GM23248 (cell line): ENCODE data around the gene NAA25. TPM values are rescaled to one million over a fixed set of nuclear protein-coding genes. Genes with fewer than 3 reads are reported as not detected.
"Not testable (repeated sequence)": the region's sequence is repeated elsewhere in the genome, so short reads cannot be mapped to it uniquely, and the experiment has no call there.

Source experiments
- DNase-seq: peaks from one replicate; pipeline ENCODE4 v3.0.0-alpha.2; 2015
- H2AFZ ChIP-seq: fragments of 200-600 bp; sonication (generic); 2 replicates; pipeline ENCODE4 v1.6.1; 2016; ENCODE audit warnings: antibody characterized with exemption
- H3F3A ChIP-seq: fragments of 200-600 bp; sonication (generic); 2 replicates; pipeline ENCODE4 v1.6.1; 2016; ENCODE audit warnings: mild to moderate bottlenecking, antibody characterized with exemption, mixed run types; ENCODE audit not compliant: insufficient read depth
- H3K27ac ChIP-seq: fragments of 200-600 bp; sonication (generic); 2 replicates; pipeline ENCODE4 v1.5.1; 2016; ENCODE audit warnings: mild to moderate bottlenecking
- H3K27me3 ChIP-seq: fragments of 200-600 bp; sonication (generic); replicated peaks from 2 replicates; pipeline ENCODE4 v1.6.1; 2016; ENCODE audit warnings: mild to moderate bottlenecking; ENCODE audit not compliant: insufficient read depth
- H3K36me3 ChIP-seq: fragments of 200-600 bp; sonication (generic); 2 replicates; pipeline ENCODE4 v1.6.1; 2016; ENCODE audit warnings: low read depth, mild to moderate bottlenecking
- H3K4me1 ChIP-seq: fragments of 200-600 bp; sonication (generic); 2 replicates; pipeline ENCODE4 v1.6.1; 2016; ENCODE audit warnings: mild to moderate bottlenecking; ENCODE audit not compliant: insufficient read depth
- H3K4me2 ChIP-seq: fragments of 200-600 bp; sonication (generic); one replicate; pipeline ENCODE4 v1.6.1; 2016; ENCODE audit warnings: mild to moderate bottlenecking; ENCODE audit not compliant: unreplicated experiment
- H3K4me3 ChIP-seq: fragments of 200-600 bp; sonication (generic); 2 replicates; pipeline ENCODE4 v1.5.1; 2016; ENCODE audit warnings: mild to moderate bottlenecking
- H3K79me2 ChIP-seq: fragments of 200-600 bp; sonication (generic); 2 replicates; pipeline ENCODE4 v1.6.1; 2016; ENCODE audit warnings: mild to moderate bottlenecking; ENCODE audit not compliant: insufficient read depth
- H3K9ac ChIP-seq: fragments of 200-600 bp; sonication (generic); 2 replicates; pipeline ENCODE4 v1.6.1; 2016; ENCODE audit warnings: mild to moderate bottlenecking
- H3K9me2 ChIP-seq: fragments of 200-600 bp; sonication (generic); 2 replicates; pipeline ENCODE4 v1.6.1; 2016; ENCODE audit warnings: mixed run types, mild to moderate bottlenecking, moderate library complexity; ENCODE audit not compliant: insufficient read depth
- H3K9me3 ChIP-seq: fragments of 200-600 bp; sonication (generic); one replicate; pipeline ENCODE4 v1.6.1; 2017; ENCODE audit warnings: low read depth
- H4K20me1 ChIP-seq: fragments of 200-600 bp; sonication (generic); 2 replicates; pipeline ENCODE4 v1.6.0; 2016; ENCODE audit not compliant: insufficient read depth
- EZH2 ChIP-seq: fragments of 200-600 bp; sonication (generic); IDR thresholded peaks from 2 replicates; pipeline ENCODE4 v1.6.1; 2018; ENCODE audit warnings: antibody characterized with exemption, mild to moderate bottlenecking; ENCODE audit not compliant: insufficient read depth, poor library complexity, severe bottlenecking
- EZH2phosphoT487 ChIP-seq: fragments of 200-600 bp; sonication (generic); IDR thresholded peaks from 2 replicates; pipeline ENCODE4 v1.6.1; 2018; ENCODE audit warnings: antibody characterized with exemption, moderate library complexity, mild to moderate bottlenecking, low read depth; ENCODE audit not compliant: insufficient read depth
- WGBS, 2 experiments: methylation state at CpG; one replicate each; pipeline ENCODE4 v1.1.6; 2015 to 2017; ENCODE audit warnings: low lambda C conversion rate in 2 of 2, low coverage in 1 of 2; ENCODE audit errors: missing lambda C conversion rate in 2 of 2; 5-methylcytosine and 5-hydroxymethylcytosine counted together
- in situ Hi-C: fragments of 300-500 bp; cut with MboI; formaldehyde crosslinking; loops from 2 replicates; pipeline ENCODE4 v1.15.0; 2020
- polyA plus RNA-seq: library from polyadenylated mRNA; unstranded; fragments of >200 nt; fragmentation: Nextera tagmentation; extraction: Ambion mirVana; gene quantifications from 2 replicates; pipeline ENCODE4 v1.2.1, GENCODE V29; 2016
- total RNA-seq: library from RNA; depleted of rRNA; stranded (reverse); fragments of >200 nt; shearing (Covaris generic); gene quantifications from 2 replicates; pipeline ENCODE4 v1.2.3, GENCODE V29; 2014

The NAA25 gene
- total and polyA plus RNA-seq, 2 experiments from 2014 or later, result 15.2 to 16.1 TPM

DNA sequence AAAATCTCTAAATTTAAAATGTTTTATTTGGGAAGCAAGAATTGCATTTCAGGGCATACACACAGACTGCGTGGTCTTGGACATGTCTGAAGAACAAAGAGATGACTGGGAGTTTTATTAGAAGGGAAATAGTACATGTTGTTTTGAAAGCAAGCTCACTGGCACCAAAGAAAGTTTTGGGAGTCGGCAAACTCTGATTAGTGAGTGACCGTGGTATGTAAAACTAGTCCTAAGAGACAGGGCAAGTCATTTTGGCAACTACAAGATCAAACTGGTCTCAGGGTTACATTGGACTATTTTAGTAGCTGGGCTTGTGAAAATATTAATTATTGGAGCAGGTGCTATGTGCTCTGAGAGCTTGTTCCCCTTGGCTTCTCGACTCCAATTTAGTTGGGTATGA, 110.6 kb downstream of the NAA25 start:
- Histone ChIP-seq H3K27me3 (no peaks in the 10 kb centered on the region), H3K9ac (no peak overlapping the region), H3K36me3 (no peaks in the 10 kb centered on the region), H3K4me2 (no peak overlapping the region), H3K9me3 (no peaks in the 10 kb centered on the region), H4K20me1 (no peaks in the 10 kb centered on the region), H3F3A (no peaks in the 10 kb centered on the region), H3K4me3 (no peak overlapping the region), H3K79me2 (no peaks in the 10 kb centered on the region), H3K27ac (no peak overlapping the region), H2AFZ (no peak overlapping the region), H3K4me1 (0 out of 2 replicates have a peak, but pooled peaks cover 7% of the 10 kb centered on the region), H3K9me2 (no peaks in the 10 kb centered on the region)
- TF ChIP-seq EZH2phosphoT487, result no peak
- TF ChIP-seq EZH2, result no peak
- in situ Hi-C loops, result no loop called here
- WGBS, 2 experiments, result 46 to 50% methylated on average over 4 of the region's 4 CpGs
- DNase-seq, result no peak

DNA sequence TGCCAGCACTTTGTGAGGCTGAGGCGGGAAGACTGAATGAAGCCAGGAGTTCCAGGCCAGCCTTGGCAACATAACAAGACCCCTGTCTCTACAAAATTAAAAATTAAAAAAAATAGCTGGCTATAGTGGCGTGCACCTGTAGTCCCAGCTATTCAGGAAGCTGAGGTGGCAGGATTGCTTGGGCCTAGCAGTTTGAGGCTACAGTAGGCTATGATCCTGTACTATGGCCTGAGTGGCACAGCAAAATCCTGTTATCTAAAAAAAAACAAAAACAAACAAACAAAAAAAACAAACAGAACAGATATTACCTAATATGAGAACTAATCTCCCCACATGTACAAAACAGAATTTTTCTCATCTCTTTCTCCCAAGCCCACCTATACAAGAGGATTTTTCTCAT, 111.3 kb downstream of the NAA25 start:
- no peaks in the 10 kb centered on the region for H3K27me3 ChIP-seq
- H3K36me3 ChIP-seq, result no peaks in the 10 kb centered on the region
- WGBS, 2 experiments, result 92 to 96% methylated on average over 2 of the region's 2 CpGs
- no peaks in the 10 kb centered on the region for H3K9me2 ChIP-seq
- in situ Hi-C loops, result no loop called here
- DNase-seq, result no peak
- no peak overlapping the region for H2AFZ ChIP-seq
- no peak overlapping the region for H3K9ac ChIP-seq
- H3K9me3 ChIP-seq, result no peaks in the 10 kb centered on the region
- no peaks in the 10 kb centered on the region for H3F3A ChIP-seq
- H3K79me2 ChIP-seq, result no peaks in the 10 kb centered on the region
- no peak overlapping the region for H3K4me2 ChIP-seq
- H3K27ac ChIP-seq, result no peak overlapping the region
- TF ChIP-seq EZH2phosphoT487, result no peak
- no peak for TF ChIP-seq EZH2
- H3K4me1 ChIP-seq, result 0 out of 2 replicates have a peak, but pooled peaks cover 7% of the 10 kb centered on the region
- no peaks in the 10 kb centered on the region for H4K20me1 ChIP-seq
- no peak overlapping the region for H3K4me3 ChIP-seq

GRCh38 chr12:111995782-111996480, 112.7 kb downstream of the NAA25 start:
- Histone ChIP-seq H3K9ac (no peak overlapping the region), H3K4me1 (no peaks in the 10 kb centered on the region), H3F3A (no peaks in the 10 kb centered on the region), H2AFZ (no peak overlapping the region), H3K4me2 (no peak overlapping the region), H4K20me1 (no peaks in the 10 kb centered on the region), H3K27me3 (no peaks in the 10 kb centered on the region), H3K36me3 (no peaks in the 10 kb centered on the region), H3K9me3 (no peaks in the 10 kb centered on the region), H3K9me2 (no peaks in the 10 kb centered on the region), H3K27ac (no peak overlapping the region), H3K4me3 (no peak overlapping the region), H3K79me2 (no peaks in the 10 kb centered on the region)
- in situ Hi-C loops, result no loop called here
- TF ChIP-seq EZH2phosphoT487 (no peak), EZH2 (no peak)
- 91 to 95% methylated on average over 1 of the region's 1 CpG for WGBS, 2 experiments
- DNase-seq, result no peak

DNA sequence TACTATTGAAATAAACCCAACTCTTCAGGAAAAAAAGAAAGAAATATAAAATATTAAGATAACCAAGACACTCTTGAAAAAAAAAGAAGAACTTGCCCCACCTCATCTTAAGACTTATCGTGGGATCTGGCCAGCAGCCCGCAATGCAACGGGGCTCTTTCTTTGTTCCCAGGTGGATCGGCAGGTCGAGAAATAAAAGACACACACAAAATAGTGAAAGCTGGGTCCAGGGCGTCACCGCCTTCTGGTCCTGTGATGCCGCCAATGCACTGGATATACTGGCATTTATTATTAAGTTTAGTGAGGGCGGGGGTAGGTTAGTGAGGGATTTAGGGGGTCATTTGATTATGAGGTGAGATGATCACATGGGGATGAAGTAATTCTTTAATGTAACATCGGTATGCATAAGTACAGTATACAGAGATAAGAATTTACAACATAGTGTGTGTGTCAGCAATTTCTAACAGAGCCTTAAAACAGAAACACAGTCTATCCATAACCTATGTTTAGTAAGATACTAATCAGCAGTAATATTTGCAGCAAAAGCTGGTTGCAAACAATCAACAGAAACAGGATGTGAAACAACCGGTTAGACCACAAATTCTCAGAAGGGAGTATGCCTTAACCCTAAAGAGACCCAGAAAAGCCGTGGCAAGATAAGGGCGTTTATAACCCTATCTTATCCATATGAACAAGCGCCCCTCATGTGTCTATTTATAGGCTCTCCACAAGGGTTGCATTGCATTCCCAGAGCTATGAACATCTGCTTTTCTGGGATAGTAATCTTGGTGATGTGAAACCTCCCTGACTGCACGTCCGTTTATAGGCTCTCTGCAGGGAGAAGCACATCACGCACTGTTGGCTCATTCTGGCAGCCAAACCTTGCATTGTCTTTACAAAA, 114.1 kb downstream of the NAA25 start:
- H3K4me3 ChIP-seq, H3K9ac ChIP-seq, H3K4me1 ChIP-seq, DNase-seq, H4K20me1 ChIP-seq, H3K27ac ChIP-seq, H3K36me3 ChIP-seq, H3K9me3 ChIP-seq, H2AFZ ChIP-seq, H3K79me2 ChIP-seq, H3K9me2 ChIP-seq, H3K27me3 ChIP-seq, H3F3A ChIP-seq, H3K4me2 ChIP-seq, in situ Hi-C loops: not testable (repeated sequence)
- 76% methylated on average over 17 of the region's 17 CpGs for WGBS, 2 experiments
